Measurements from ENCODE around the gene SPAG16. TPM values are rescaled to one million over a fixed set of nuclear protein-coding genes. Genes with fewer than 3 reads are reported as not detected.

Gene SPAG16
- total RNA-seq, 1 donor = 35.2 TPM

- TF ChIP-seq CTCF (IDR thresholded peaks at IDR 0.05; ENCODE audit: insufficient read depth, low read length) = no peak
- no peak overlapping the region for H3K4me3 ChIP-seq (ENCODE audit: low read depth, low read length)
- DNase-seq (ENCODE audit: low read depth) = no peak
Measured at GRCh38 chr2:214006601-214007000, 722.3 kb downstream of the SPAG16 start.

- no peak overlapping the region for H3K4me3 ChIP-seq (ENCODE audit: low read depth, low read length)
- no peak for TF ChIP-seq CTCF (IDR thresholded peaks at IDR 0.05; ENCODE audit: insufficient read depth, low read length)
- no peak for DNase-seq (ENCODE audit: low read depth)
Measured at GRCh38 chr2:214011676-214012075, 727.4 kb downstream of the SPAG16 start.

GRCh38 chr2:214014551-214015220 lies 730.4 kb downstream of the SPAG16 start:
- TF ChIP-seq CTCF (IDR thresholded peaks at IDR 0.05; ENCODE audit: insufficient read depth, low read length) = no peak
- no peak overlapping the region for H3K4me3 ChIP-seq (ENCODE audit: low read depth, low read length)
- DNase-seq (ENCODE audit: low read depth) = no peak

GRCh38 chr2:214019229-214019972 lies 735.1 kb downstream of the SPAG16 start:
- peak; percentile 98 for DNase-seq (ENCODE audit: low read depth)
- no peak overlapping the region for H3K4me3 ChIP-seq (ENCODE audit: low read depth, low read length)
- TF ChIP-seq CTCF (IDR thresholded peaks at IDR 0.05; ENCODE audit: insufficient read depth, low read length) = no peak

GRCh38 chr2:214019973-214020345 lies 735.7 kb downstream of the SPAG16 start:
- DNase-seq (ENCODE audit: low read depth) = peak; percentile 5

GRCh38 chr2:214029190-214029589 lies 744.9 kb downstream of the SPAG16 start:
- DNase-seq (ENCODE audit: low read depth) = no peak
- no peak for TF ChIP-seq CTCF (IDR thresholded peaks at IDR 0.05; ENCODE audit: insufficient read depth, low read length)
- H3K4me3 ChIP-seq (ENCODE audit: low read depth, low read length) = no peak overlapping the region

More at GRCh38 chr2:214019973-214020345, 735.7 kb downstream of the SPAG16 start:
- no peak overlapping the region for H3K4me3 ChIP-seq (ENCODE audit: low read depth, low read length)
- no peak for TF ChIP-seq CTCF (IDR thresholded peaks at IDR 0.05; ENCODE audit: insufficient read depth, low read length)
